LNCaP clone FGC (cell line): Measurements from ENCODE around the gene BMPER.
A peak's percentile ranks its signal among the peaks of the same experiment; 100 is the strongest.
"Not testable (repeated sequence)": the region's sequence is repeated elsewhere in the genome, so short reads cannot be mapped to it uniquely, and the experiment has no call there.

Experiments
- DNase-seq: peaks from one replicate; pipeline ENCODE4 v3.0.0-alpha.2; 2011; ENCODE audit warnings: low read depth
- H3K4me3 ChIP-seq: 2 replicates; pipeline ENCODE4 v1.5.1; 2011; ENCODE audit warnings: mild to moderate bottlenecking, low read depth, low read length, control low read depth
- CTCF ChIP-seq: IDR thresholded peaks from 2 replicates; pipeline ENCODE4 v1.5.1; 2012; ENCODE audit warnings: mild to moderate bottlenecking; ENCODE audit not compliant: control insufficient read depth, insufficient read depth; ENCODE audit errors: extremely low read depth

BMPER gene

GRCh38 chr7:34165927-34166550, 260.7 kb downstream of the BMPER start:
- peak; percentile 46 for DNase-seq
- peak; percentile 62 for TF ChIP-seq CTCF

GRCh38 chr7:34168013-34168412, 262.7 kb downstream of the BMPER start:
- no peak for TF ChIP-seq CTCF
- DNase-seq: no peak
- no peak overlapping the region for H3K4me3 ChIP-seq

More at GRCh38 chr7:34165927-34166550, 260.7 kb downstream of the BMPER start:
- H3K4me3 ChIP-seq: no peak overlapping the region

DNA sequence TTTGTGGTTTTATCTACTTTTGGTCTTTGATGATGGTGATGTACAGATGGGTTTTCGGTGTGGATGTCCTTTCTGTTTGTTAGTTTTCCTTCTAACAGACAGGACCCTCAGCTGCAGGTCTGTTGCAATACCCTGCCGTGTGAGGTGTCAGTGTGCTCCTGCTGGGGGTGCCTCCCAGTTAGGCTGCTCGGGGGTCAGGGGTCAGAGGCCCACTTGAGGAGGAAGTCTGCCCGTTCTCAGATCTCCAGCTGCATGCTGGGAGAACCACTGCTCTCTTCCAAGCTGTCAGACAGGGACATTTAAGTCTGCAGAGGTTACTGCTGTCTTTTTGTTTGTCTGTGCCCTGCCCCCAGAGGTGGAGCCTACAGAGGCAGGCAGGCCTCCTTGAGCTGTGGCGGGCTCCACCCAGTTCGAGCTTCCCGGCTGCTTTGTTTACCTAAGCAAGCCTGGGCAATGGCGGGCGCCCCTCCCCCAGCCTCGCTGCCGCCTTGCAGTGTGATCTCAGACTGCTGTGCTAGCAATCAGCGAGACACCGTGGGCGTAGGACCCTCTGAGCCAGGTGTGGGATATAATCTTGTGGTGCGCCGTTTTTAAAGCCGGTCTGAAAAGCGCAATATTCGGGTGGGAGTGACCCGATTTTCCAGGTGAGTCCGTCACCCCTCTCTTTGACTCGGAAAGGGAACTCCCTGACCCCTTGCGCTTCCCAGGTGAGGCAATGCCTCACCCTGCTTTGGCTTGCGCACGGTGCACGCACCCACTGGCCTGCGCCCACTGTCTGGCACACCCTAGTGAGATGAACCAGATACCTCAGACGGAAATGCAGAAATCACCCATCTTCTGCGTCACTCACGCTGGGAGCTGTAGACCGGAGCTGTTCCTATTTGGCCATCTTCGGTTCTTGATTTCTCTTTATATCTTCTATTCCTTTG, 269.6 kb downstream of the BMPER start:
- H3K4me3 ChIP-seq, DNase-seq: not testable (repeated sequence)

DNA sequence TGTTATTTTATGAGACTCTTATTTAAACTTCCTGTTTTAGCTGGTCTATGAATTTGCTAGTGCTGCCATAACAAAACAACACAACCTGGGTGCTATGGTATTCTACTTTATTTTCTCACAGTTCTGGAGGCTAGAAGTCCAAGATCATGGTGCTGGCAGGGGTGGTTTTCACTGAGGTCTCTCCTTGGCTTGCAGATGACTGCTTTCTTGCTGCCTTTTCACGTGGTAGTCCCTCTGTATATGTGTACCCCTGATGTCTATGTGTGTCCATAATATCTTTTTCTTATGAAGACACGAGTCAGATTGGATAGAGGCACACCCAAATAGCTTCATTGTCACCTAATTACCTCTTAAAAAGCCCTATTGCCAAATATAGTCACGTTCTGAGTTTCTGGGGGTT, 270.5 kb downstream of the BMPER start:
- DNase-seq: no peak
- no peak overlapping the region for H3K4me3 ChIP-seq
- TF ChIP-seq CTCF: no peak

DNA sequence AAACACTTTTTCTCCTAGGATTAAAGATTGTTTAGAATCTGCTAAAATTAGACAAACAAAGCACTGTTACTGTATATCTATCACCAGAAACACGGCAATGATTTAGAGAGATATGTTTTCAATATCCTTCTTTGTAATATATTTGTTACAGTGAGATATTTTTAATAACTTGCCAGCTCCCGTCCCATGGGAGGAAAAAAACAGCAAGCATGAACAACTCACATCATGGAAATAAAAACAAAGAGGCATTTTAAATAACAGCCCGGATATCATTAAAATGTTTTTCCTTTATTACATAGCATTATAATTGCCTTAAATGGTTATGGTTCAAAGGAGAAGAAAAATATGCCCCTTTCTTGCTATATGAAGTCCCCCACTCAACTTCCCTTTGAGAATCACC, 272.1 kb downstream of the BMPER start:
- TF ChIP-seq CTCF: no peak
- no peak overlapping the region for H3K4me3 ChIP-seq
- no peak for DNase-seq

- H3K4me3 ChIP-seq: no peak overlapping the region
- TF ChIP-seq CTCF: no peak
- no peak for DNase-seq
Measured at GRCh38 chr7:34181271-34181958, 276.1 kb downstream of the BMPER start.

GRCh38 chr7:34184466-34184865, 279.1 kb downstream of the BMPER start:
- TF ChIP-seq CTCF: no peak
- DNase-seq: no peak
- H3K4me3 ChIP-seq: no peak overlapping the region
